ENCODE measurements around the gene TMEM240.

- TF ChIP-seq ATF3 (IDR thresholded peaks at IDR 0.05; ENCODE audit: borderline replicate concordance, extremely low read depth, low read depth, low read length), result no peak
- TF ChIP-seq POLR2AphosphoS5 (IDR thresholded peaks at IDR 0.05; ENCODE audit: low read length), result no peak
- TF ChIP-seq RFX5 (IDR thresholded peaks at IDR 0.05; ENCODE audit: low read depth, low read length), result no peak
- no peak for TF ChIP-seq CTCF (IDR thresholded peaks at IDR 0.05 in 2 of 3, conservative IDR thresholded peaks at IDR 0.05 in 1 of 3; ENCODE audit: control insufficient read depth in 2 of 3, extremely low read depth in 1 of 3, insufficient read depth in 1 of 3, low read depth in 3 of 3, low read length in 3 of 3)
- TF ChIP-seq REST (IDR thresholded peaks at IDR 0.05; ENCODE audit: low read depth, low read length), result no peak
- no peak for TF ChIP-seq STAT1 (conservative IDR thresholded peaks at IDR 0.05)
These were observed 52.7 kb downstream of the TMEM240 start for GRCh38 chr1:1487701-1488100.

Measured in GM12878 (cell line).